Vagina (tissue), 2 donors: ENCODE data around the gene ZNF79.

Experiments used
- POLR2A ChIP-seq, 2 donors: fragments of 450-650 bp; IDR thresholded peaks; one replicate each; pipeline ENCODE4 v1.6.1; 2017; ENCODE audit warnings: antibody characterized with exemption in 2 of 2, mild to moderate bottlenecking in 2 of 2, moderate library complexity in 2 of 2
- POLR2AphosphoS5 ChIP-seq, 2 donors: sonication (generic); formaldehyde crosslinking; IDR thresholded peaks; one replicate each; pipeline ENCODE4 v1.9.0; 2017; ENCODE audit warnings: antibody characterized with exemption in 2 of 2, mild to moderate bottlenecking in 2 of 2, low read depth in 1 of 2; ENCODE audit not compliant: insufficient read depth in 1 of 2

GRCh38 chr9:127494304-127494702 is 70.1 kb downstream of the ZNF79 start:
- TF ChIP-seq POLR2A (IDR thresholded peaks at IDR 0.05) (no peak), POLR2AphosphoS5 (IDR thresholded peaks at IDR 0.05; ENCODE audit: insufficient read depth in 1 of 2, low read depth in 1 of 2) (no peak)
